Measurements from ENCODE around the gene TYRO3. TPM values are rescaled to one million over a fixed set of nuclear protein-coding genes. Genes with fewer than 3 reads are reported as not detected.
A peak's percentile ranks its signal among the peaks of the same experiment; 100 is the strongest.

The TYRO3 gene
- total and polyA plus RNA-seq, 2 of the 13 experiments (the other 11 are each of a cell fraction or from before 2014, with no cell fraction given): 24.0 to 43.6 TPM

DNA sequence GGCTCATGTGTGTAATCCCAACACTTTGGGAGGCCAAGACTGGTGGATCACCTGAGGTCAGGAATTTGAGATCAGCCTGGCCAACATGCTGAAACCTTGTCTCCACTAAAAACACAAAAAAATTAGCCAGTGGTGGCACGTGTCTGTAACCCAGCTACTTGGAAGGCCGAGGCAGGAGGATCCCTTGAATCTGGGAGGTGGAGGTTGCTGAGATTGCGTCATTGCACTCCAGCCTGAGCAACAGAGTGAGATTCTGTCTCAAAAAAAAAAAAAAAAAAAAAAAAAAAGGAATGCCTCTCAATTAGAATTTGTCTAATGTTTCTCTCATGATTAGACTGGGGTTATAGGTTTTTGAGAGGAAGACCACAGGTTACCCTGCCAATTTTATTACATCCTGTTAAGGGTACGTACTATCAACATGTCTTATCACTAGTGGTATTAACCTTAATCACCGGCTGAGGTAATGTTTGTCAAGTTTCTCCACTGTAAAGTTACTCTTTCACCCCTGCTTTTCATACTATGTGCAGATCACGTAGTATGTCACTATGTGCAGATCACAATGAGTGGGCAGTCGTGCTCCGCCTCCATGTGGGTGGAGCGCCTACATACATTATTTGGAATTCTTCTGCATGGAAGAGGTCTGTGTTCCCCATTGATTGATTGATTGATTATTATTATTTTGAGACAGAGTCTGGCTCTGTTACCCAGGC is 8.8 kb upstream of the TYRO3 start (continued):
- TF ChIP-seq, protein P1, sequence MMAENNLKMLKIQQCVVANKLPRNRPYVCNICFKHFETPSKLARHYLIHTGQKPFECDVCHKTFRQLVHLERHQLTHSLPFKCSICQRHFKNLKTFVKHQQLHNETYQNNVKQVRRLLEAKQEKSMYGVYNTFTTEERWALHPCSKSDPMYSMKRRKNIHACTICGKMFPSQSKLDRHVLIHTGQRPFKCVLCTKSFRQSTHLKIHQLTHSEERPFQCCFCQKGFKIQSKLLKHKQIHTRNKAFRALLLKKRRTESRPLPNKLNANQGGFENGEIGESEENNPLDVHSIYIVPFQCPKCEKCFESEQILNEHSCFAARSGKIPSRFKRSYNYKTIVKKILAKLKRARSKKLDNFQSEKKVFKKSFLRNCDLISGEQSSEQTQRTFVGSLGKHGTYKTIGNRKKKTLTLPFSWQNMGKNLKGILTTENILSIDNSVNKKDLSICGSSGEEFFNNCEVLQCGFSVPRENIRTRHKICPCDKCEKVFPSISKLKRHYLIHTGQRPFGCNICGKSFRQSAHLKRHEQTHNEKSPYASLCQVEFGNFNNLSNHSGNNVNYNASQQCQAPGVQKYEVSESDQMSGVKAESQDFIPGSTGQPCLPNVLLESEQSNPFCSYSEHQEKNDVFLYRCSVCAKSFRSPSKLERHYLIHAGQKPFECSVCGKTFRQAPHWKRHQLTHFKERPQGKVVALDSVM (CRISPR knock-in tag; IDR thresholded peaks at IDR 0.05): peak; percentile 95
- no peak for TF ChIP-seq ZNF101 (CRISPR knock-in tag; IDR thresholded peaks at IDR 0.05; ENCODE audit: borderline replicate concordance, low read depth)
- TF ChIP-seq ZMYM3 (CRISPR knock-in tag; IDR thresholded peaks at IDR 0.05): 0 out of 2 replicates have a peak, but pooled peaks have one; percentile 35
- TF ChIP-seq MYNN (CRISPR knock-in tag; IDR thresholded peaks at IDR 0.05; ENCODE audit: low read depth): no peak
- TF ChIP-seq SCMH1 (CRISPR knock-in tag; IDR thresholded peaks at IDR 0.05; ENCODE audit: borderline replicate concordance): no peak
- TF ChIP-seq, protein P2, sequence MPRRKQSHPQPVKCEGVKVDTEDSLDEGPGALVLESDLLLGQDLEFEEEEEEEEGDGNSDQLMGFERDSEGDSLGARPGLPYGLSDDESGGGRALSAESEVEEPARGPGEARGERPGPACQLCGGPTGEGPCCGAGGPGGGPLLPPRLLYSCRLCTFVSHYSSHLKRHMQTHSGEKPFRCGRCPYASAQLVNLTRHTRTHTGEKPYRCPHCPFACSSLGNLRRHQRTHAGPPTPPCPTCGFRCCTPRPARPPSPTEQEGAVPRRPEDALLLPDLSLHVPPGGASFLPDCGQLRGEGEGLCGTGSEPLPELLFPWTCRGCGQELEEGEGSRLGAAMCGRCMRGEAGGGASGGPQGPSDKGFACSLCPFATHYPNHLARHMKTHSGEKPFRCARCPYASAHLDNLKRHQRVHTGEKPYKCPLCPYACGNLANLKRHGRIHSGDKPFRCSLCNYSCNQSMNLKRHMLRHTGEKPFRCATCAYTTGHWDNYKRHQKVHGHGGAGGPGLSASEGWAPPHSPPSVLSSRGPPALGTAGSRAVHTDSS (CRISPR knock-in tag; conservative IDR thresholded peaks at IDR 0.05): no peak
- TF ChIP-seq, protein P3, sequence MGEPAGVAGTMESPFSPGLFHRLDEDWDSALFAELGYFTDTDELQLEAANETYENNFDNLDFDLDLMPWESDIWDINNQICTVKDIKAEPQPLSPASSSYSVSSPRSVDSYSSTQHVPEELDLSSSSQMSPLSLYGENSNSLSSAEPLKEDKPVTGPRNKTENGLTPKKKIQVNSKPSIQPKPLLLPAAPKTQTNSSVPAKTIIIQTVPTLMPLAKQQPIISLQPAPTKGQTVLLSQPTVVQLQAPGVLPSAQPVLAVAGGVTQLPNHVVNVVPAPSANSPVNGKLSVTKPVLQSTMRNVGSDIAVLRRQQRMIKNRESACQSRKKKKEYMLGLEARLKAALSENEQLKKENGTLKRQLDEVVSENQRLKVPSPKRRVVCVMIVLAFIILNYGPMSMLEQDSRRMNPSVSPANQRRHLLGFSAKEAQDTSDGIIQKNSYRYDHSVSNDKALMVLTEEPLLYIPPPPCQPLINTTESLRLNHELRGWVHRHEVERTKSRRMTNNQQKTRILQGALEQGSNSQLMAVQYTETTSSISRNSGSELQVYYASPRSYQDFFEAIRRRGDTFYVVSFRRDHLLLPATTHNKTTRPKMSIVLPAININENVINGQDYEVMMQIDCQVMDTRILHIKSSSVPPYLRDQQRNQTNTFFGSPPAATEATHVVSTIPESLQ (CRISPR knock-in tag; conservative IDR thresholded peaks at IDR 0.05): no peak
- no peak for TF ChIP-seq ZNF616 (CRISPR knock-in tag; IDR thresholded peaks at IDR 0.05; ENCODE audit: low read depth)
- TF ChIP-seq HNRNPL (IDR thresholded peaks at IDR 0.05; ENCODE audit: low read depth, low read length): no peak
- peak; percentile 78 for TF ChIP-seq ZKSCAN1 (IDR thresholded peaks at IDR 0.05; ENCODE audit: low read length)
- TF ChIP-seq ZBTB42 (CRISPR knock-in tag; IDR thresholded peaks at IDR 0.05): no peak
- TF ChIP-seq MXD4 (CRISPR knock-in tag; IDR thresholded peaks at IDR 0.05): no peak
- TF ChIP-seq, protein P4, sequence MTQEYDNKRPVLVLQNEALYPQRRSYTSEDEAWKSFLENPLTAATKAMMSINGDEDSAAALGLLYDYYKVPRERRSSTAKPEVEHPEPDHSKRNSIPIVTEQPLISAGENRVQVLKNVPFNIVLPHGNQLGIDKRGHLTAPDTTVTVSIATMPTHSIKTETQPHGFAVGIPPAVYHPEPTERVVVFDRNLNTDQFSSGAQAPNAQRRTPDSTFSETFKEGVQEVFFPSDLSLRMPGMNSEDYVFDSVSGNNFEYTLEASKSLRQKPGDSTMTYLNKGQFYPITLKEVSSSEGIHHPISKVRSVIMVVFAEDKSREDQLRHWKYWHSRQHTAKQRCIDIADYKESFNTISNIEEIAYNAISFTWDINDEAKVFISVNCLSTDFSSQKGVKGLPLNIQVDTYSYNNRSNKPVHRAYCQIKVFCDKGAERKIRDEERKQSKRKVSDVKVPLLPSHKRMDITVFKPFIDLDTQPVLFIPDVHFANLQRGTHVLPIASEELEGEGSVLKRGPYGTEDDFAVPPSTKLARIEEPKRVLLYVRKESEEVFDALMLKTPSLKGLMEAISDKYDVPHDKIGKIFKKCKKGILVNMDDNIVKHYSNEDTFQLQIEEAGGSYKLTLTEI (CRISPR knock-in tag; conservative IDR thresholded peaks at IDR 0.05): no peak
- TF ChIP-seq RORA (CRISPR knock-in tag; IDR thresholded peaks at IDR 0.05): no peak

Data from HepG2 (cell line).